ENCODE results near the gene AOX1.

The AOX1 gene

DNA sequence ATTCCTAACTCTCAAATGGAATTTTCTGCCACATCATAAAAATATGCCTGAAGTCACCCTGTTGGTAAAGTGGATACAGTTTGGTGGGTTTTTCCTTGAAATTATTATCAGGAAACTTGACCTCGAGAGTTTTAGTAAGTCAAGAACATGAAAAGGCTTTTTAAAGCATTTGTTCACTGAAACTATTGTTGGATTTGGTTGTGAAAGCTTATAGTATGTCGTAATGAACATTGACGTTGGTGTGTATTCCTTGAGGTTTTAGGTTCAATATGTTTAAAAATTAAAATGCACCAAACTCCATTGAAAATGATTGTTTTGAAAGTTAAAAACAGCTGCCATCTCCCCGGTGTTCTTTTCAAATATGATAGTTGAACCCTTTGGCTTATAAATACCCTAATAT is 30.8 kb downstream of the AOX1 start (continued):
- TF ChIP-seq REST (tag by site-specific recombination; IDR thresholded peaks at IDR 0.05) (no peak), ZFP69B (tag by site-specific recombination; IDR thresholded peaks at IDR 0.05) (no peak), ZBTB17 (tag by site-specific recombination; IDR thresholded peaks at IDR 0.05) (no peak), AEBP2 (tag by site-specific recombination; IDR thresholded peaks at IDR 0.05; ENCODE audit: borderline replicate concordance) (no peak), ZBTB21 (tag by site-specific recombination; IDR thresholded peaks at IDR 0.05) (no peak)
- TF ChIP-seq, protein P1, sequence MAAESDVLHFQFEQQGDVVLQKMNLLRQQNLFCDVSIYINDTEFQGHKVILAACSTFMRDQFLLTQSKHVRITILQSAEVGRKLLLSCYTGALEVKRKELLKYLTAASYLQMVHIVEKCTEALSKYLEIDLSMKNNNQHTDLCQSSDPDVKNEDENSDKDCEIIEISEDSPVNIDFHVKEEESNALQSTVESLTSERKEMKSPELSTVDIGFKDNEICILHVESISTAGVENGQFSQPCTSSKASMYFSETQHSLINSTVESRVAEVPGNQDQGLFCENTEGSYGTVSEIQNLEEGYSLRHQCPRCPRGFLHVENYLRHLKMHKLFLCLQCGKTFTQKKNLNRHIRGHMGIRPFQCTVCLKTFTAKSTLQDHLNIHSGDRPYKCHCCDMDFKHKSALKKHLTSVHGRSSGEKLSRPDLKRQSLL (tag by site-specific recombination; IDR thresholded peaks at IDR 0.05) = no peak

GRCh38 chr2:200617156-200618053 is 31.6 kb downstream of the AOX1 start:
- Histone ChIP-seq H3K9me3 (ENCODE audit: control insufficient read depth, insufficient read depth, low read depth, low read length) (no peaks in the 10 kb centered on the region), H3K27ac (ENCODE audit: extremely low read depth, low read depth, low read length) (no peak overlapping the region), H3K4me3 (ENCODE audit: low read depth, low read length) (no peak overlapping the region), H3K36me3 (ENCODE audit: control insufficient read depth in 2 of 2, insufficient read depth in 1 of 2, low read length in 2 of 2) (no peaks in the 10 kb centered on the region), H3K4me1 (ENCODE audit: control insufficient read depth, insufficient read depth, low read length) (no peaks in the 10 kb centered on the region)
- POLR2A ChIA-PET = no interaction called here
- TF ChIP-seq ZNF529 (tag by site-specific recombination; IDR thresholded peaks at IDR 0.05; ENCODE audit: insufficient replicate concordance) (no peak), KLF7 (tag by site-specific recombination; IDR thresholded peaks at IDR 0.05; ENCODE audit: borderline replicate concordance) (no peak), BCL6B (tag by site-specific recombination; IDR thresholded peaks at IDR 0.05) (no peak), ZNF777 (tag by site-specific recombination; IDR thresholded peaks at IDR 0.05; ENCODE audit: borderline replicate concordance) (no peak)
- CTCF ChIA-PET = interaction anchor here (1.3 to 2.1 kb wide), 2 partner anchors 9 to 15 kb away, joined by 4 to 5 read pairs; no protein-coding TSS in a partner anchor

DNA sequence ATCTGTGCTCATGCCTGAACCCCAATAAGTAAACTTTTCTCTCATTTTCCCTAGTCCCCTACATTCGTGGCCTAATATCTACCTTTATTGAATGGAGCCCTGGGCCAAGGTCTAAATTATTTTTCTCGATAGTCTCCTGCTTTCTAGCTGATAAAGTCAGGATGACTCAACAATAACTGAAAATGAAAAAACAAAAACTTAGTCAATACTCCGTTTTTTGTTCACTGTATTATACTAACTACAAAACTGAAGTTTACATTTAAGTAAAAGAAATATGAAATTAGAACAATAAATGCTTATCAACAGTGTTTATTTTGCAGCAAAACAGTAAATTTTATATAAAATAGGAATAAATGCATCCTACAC is 32.2 kb downstream of the AOX1 start:
- ChIA-PET CTCF (interaction anchor here (1.3 kb wide), 1 partner anchor 14 kb away, joined by 4 read pairs; no protein-coding TSS in a partner anchor), POLR2A (no interaction called here)

More for the DNA sequence above, 32.2 kb downstream of the AOX1 start:
- Histone ChIP-seq H3K4me3 (ENCODE audit: low read depth, low read length) (no peak overlapping the region), H3K36me3 (ENCODE audit: control insufficient read depth in 2 of 2, insufficient read depth in 1 of 2, low read length in 2 of 2) (no peaks in the 10 kb centered on the region), H3K4me1 (ENCODE audit: control insufficient read depth, insufficient read depth, low read length) (no peaks in the 10 kb centered on the region), H3K9me3 (ENCODE audit: control insufficient read depth, insufficient read depth, low read depth, low read length) (no peaks in the 10 kb centered on the region), H3K27ac (ENCODE audit: extremely low read depth, low read depth, low read length) (no peak overlapping the region)
- TF ChIP-seq ZNF596 (tag by site-specific recombination; IDR thresholded peaks at IDR 0.05) (no peak), ZNF626 (tag by site-specific recombination; IDR thresholded peaks at IDR 0.05) (no peak), ZNF19 (tag by site-specific recombination; IDR thresholded peaks at IDR 0.05; ENCODE audit: low read depth) (no peak), ZNF585B (tag by site-specific recombination; IDR thresholded peaks at IDR 0.05) (no peak), SETDB1 (IDR thresholded peaks at IDR 0.05; ENCODE audit: insufficient read length, low read length) (no peak), ZNF791 (tag by site-specific recombination; IDR thresholded peaks at IDR 0.05) (no peak), MYNN (tag by site-specific recombination; IDR thresholded peaks at IDR 0.05; ENCODE audit: borderline replicate concordance) (no peak), MZF1 (tag by site-specific recombination; IDR thresholded peaks at IDR 0.05; ENCODE audit: borderline replicate concordance) (no peak)
- TF ChIP-seq, protein P2, sequence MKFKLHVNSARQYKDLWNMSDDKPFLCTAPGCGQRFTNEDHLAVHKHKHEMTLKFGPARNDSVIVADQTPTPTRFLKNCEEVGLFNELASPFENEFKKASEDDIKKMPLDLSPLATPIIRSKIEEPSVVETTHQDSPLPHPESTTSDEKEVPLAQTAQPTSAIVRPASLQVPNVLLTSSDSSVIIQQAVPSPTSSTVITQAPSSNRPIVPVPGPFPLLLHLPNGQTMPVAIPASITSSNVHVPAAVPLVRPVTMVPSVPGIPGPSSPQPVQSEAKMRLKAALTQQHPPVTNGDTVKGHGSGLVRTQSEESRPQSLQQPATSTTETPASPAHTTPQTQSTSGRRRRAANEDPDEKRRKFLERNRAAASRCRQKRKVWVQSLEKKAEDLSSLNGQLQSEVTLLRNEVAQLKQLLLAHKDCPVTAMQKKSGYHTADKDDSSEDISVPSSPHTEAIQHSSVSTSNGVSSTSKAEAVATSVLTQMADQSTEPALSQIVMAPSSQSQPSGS (tag by site-specific recombination; IDR thresholded peaks at IDR 0.05; ENCODE audit: low read depth) = no peak
